ENCODE results near the gene TFEB.

The TFEB gene

GRCh38 chr6:41685641-41686380 lies 49.6 kb downstream of the TFEB start:
- DNase-seq (no peak), ATAC-seq (no peak)
- Mint-ChIP-seq H3K27me3 (no peaks in the 10 kb centered on the region), H3K4me3 (no peak overlapping the region), H3K27ac (no peak overlapping the region), H3K4me1 (peaks cover 28% of the 10 kb centered on the region), H3K9me3 (no peaks in the 10 kb centered on the region)

DNA sequence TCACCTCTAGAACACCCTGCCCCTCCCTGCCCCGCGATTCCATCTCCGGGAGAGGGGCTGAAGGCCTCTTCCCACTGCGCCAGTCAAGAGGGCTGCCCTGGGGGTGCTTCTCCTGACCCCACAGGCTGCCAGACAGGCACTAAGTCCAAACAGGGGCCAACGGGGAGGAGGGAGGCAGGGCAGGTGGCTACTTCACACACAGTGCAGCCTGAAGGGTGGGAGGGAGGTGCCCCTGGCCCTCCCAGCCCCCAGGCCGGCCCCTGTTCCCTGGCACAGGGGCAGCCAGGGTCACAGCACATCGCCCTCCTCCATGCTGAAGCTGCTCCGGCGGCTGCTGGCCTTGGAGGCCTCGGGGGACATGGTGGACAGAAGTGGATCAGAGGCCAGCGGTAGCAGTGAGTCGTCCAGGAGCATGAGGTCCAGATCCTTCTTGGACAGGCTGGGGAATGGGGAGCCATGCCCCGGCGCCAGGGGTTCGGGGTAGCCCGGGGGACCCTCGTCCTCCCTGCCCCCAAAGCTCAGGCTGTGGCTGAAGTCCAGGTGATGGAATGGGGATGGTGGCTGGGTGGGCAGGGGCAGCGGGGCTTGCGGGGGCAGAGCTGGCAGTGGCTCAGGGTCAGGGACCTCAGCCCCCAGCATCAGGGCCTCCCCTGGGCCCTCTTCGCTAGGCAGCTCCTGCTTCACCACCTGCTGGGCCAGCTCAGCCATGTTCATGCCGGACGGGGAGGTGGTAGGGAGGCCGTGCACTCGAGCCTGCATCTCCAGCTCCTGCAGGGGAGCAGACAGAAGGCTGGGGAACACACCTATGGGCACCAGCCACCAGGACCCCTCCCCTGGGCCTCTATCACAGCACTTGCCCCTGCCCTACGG lies 50.9 kb downstream of the TFEB start:
- no peak overlapping the region for H3K27ac Mint-ChIP-seq

DNA sequence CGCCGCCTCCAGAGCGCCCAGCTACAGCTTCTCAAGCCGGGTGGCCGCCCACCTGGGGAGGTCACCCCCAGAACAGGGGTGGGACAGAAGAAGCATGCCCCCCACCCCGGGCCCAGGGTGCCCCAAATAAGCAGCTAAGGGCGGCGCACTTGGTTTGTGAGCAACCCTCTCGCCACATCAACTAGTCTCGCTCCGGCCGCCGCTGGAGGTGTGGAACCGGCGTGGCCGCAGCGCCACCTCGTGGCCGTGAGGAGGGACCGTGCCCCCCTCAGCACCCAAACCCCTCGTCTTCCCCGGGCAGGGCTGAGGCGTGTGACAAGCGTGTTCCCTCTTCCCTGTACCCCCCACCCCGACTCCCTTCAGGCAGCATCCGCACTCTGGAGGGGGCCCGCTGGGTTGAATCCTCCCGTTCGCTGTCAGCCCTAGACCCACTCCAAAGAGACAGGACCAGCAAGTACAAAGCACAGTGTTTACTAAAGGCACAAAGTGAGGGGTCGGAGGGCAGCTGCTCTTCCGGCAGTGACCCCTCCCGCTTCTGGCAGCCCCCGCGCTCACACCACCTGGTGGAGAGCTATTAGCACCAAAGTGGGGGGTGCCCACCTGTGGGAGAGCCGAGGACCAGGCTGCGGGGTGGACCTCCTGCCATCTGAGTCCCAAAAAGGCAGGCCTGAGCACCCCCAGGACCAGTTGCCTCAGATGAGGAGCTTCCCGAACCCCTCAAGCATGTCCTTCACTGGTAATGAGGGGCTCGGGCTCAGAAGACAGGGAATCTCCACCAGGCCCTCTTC lies 51.7 kb downstream of the TFEB start:
- Mint-ChIP-seq H3K4me1 (peaks cover 18% of the 10 kb centered on the region), H3K27ac (peak overlapping the region; percentile 83 to 92), H3K27me3 (no peaks in the 10 kb centered on the region), H3K9me3 (no peaks in the 10 kb centered on the region), H3K4me3 (peak overlapping the region; percentile 66 to 87)
- ATAC-seq = peak; percentile 91
- DNase-seq = peak; percentile 80 to 83

More for the DNA sequence above, 50.9 kb downstream of the TFEB start:
- Mint-ChIP-seq H3K27me3 (no peaks in the 10 kb centered on the region), H3K9me3 (no peaks in the 10 kb centered on the region), H3K4me1 (peaks cover 26% of the 10 kb centered on the region), H3K4me3 (no peak overlapping the region)
- ATAC-seq = no peak
- DNase-seq = no peak

- peak overlapping the region; percentile 83 to 92 for H3K27ac Mint-ChIP-seq
- ATAC-seq (peak; percentile 19), DNase-seq (no peak)
- H3K4me1 Mint-ChIP-seq = peaks cover 18% of the 10 kb centered on the region
- no peaks in the 10 kb centered on the region for H3K9me3 Mint-ChIP-seq
- H3K4me3 Mint-ChIP-seq = peak overlapping the region; percentile 66 to 87
- no peaks in the 10 kb centered on the region for H3K27me3 Mint-ChIP-seq
Measured at GRCh38 chr6:41683273-41683522, 52.2 kb downstream of the TFEB start.

- Mint-ChIP-seq H3K9me3 (no peaks in the 10 kb centered on the region), H3K27me3 (no peaks in the 10 kb centered on the region), H3K27ac (peak overlapping the region in 1 of 2 donors; percentile 92), H3K4me1 (peaks cover 18% of the 10 kb centered on the region), H3K4me3 (peak overlapping the region; percentile 66 to 87)
- ATAC-seq (no peak), DNase-seq (no peak)
Measured at GRCh38 chr6:41682497-41683272, 52.7 kb downstream of the TFEB start.

DNA sequence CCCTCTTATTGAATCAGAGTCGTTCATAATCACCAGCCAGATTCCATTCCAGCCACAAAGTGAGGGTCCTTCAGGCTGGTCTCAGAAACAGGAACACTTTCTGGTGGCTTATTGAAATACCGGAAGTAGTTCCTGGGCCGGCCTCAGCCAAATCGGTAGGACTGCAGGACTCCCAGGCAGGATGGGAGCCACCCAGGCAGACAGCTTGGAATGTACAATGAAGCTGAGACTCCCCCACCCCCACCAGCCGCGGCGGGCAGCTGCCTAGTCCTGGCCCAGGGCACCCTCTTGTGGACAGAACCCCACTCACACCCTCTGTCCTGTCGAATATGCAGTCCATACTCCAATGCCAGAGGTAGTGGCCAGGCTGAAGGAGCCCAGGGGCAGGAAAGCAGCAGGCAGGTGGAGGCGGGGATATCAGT lies 53.3 kb downstream of the TFEB start:
- H3K27me3 Mint-ChIP-seq = no peaks in the 10 kb centered on the region
- H3K4me3 Mint-ChIP-seq = peak overlapping the region; percentile 35 to 36
- H3K4me1 Mint-ChIP-seq = peaks cover 18% of the 10 kb centered on the region
- DNase-seq (peak; percentile 73 to 76), ATAC-seq (peak; percentile 73)
- no peaks in the 10 kb centered on the region for H3K9me3 Mint-ChIP-seq
- H3K27ac Mint-ChIP-seq = no peak overlapping the region

DNA sequence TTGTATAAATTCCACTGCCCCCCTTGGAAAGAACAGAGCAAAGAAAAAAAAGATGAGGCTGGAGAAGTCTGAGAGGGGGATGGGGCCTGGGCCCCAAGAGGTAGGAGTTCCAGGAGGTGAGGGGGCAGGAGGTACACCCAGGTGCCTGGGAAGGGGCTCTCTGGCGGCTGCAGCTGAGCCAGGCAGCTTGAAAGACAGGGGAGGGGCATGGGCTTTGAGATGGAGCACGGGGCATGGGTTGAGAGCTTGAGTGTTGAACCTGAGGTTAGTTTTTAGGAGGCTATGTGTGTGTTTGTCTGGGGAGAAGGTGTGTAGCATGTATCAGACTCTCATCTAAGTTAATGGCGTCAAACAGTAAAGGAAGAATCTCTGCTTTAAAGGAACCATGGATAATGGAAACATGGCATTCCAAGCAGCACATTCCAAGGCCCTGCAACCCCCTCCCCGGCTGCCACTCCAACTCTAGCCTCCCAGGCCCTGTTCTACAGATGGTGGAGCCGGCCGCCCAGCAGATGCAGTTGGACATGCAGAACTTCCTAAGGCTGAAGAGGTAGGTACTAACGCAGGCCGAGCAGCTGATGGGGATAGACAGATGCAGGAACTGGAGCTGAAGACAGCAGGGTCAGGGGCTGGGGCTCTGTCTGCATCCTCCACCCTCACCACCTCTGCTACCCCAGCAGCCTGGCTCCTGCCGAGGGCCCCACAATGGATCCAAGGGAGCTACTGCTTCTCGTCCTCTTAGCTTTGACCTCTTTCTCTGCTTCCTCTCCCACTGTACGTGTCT lies 55.0 kb downstream of the TFEB start:
- Mint-ChIP-seq H3K27me3 (no peaks in the 10 kb centered on the region), H3K4me1 (peaks cover 18% of the 10 kb centered on the region), H3K4me3 (no peak overlapping the region), H3K27ac (no peak overlapping the region), H3K9me3 (no peaks in the 10 kb centered on the region)
- DNase-seq = no peak
- no peak for ATAC-seq

DNA sequence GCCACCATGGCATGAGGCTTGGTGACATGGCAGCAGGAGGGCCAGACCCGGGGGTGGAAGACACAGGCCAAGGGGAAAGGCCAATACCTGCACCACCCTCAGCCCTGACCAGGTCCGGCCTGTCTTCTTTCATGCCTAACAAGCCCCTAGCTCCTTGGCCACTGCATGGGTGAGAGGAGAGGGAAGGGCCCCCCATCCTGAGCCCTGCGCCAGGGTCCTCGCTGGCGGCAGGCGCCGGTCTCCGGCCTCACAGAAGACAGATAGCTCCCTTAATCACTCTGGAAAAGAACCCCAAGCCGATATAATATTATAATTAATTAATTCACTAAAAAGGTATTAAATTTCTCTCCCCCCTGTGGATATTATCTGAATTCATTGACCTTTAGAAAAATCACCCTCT lies 55.7 kb downstream of the TFEB start:
- Mint-ChIP-seq H3K9me3 (no peaks in the 10 kb centered on the region), H3K27me3 (peaks cover 2% of the 10 kb centered on the region), H3K4me1 (peaks cover 18% of the 10 kb centered on the region), H3K27ac (no peak overlapping the region), H3K4me3 (no peak overlapping the region)
- DNase-seq = no peak
- no peak for ATAC-seq

DNA sequence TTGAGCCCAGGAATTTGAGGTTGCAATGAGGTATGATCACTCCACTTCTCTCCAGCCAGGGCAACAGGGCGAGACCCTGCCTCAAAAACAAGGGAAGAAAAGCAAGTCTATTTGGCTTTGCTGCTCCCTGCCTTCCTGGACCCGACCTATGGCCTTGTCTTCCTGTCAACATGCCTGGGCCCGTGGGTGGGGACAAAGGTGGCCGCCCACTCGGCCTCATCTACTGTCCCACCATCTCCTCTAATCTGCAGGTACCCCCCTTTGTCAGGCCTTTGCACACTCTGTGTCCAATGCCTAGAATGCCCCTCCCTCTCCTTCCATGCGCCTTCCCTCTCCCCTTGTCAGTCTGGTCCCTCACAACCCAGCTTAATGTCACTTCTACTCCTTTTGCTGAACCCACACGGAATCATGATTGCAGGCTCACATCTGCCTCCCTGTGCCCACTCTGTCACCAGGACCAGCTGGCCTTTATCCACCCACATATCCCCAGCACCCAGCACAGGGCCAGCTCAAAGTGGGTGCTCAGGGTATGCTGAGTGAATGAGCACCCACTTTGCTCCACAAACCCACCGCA lies 56.8 kb downstream of the TFEB start:
- DNase-seq (no peak), ATAC-seq (no peak)
- Mint-ChIP-seq H3K27me3 (peaks cover 10% of the 10 kb centered on the region), H3K4me1 (peaks cover 14% of the 10 kb centered on the region), H3K27ac (no peak overlapping the region), H3K4me3 (no peak overlapping the region), H3K9me3 (no peaks in the 10 kb centered on the region)

GRCh38 chr6:41677124-41677921 lies 58.1 kb downstream of the TFEB start:
- ATAC-seq (no peak), DNase-seq (no peak)
- peaks cover 12% of the 10 kb centered on the region for H3K27me3 Mint-ChIP-seq

DNA sequence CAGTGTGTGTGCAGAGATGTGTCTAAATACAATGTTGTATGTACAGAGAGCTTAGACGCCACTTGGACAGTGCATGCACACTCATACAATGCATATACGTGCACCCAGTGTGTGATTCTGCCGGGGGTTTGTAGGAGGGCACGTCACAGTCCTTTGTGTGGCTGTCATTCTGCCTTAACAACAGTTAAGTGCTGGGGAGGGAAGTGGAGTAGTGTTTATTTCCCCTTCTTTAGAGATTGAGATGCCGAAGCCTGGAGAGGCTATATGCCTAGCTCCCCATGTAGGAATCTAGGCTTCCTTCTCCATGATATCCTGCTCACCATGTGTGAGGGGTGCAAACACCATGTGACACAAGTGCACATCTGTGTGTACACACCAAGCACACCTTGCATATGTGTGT lies 59.0 kb downstream of the TFEB start:
- Mint-ChIP-seq H3K4me3 (no peak overlapping the region), H3K9me3 (no peaks in the 10 kb centered on the region), H3K27me3 (peaks cover 20% of the 10 kb centered on the region), H3K4me1 (no peaks in the 10 kb centered on the region), H3K27ac (no peak overlapping the region)
- DNase-seq = no peak
- no peak for ATAC-seq

More at GRCh38 chr6:41677124-41677921, 58.1 kb downstream of the TFEB start:
- Mint-ChIP-seq H3K4me1 (peaks cover 1% of the 10 kb centered on the region), H3K27ac (no peak overlapping the region), H3K4me3 (no peak overlapping the region), H3K9me3 (no peaks in the 10 kb centered on the region)

GRCh38 chr6:41675992-41676391 lies 59.4 kb downstream of the TFEB start:
- H3K4me3 Mint-ChIP-seq = no peak overlapping the region
- H3K27ac Mint-ChIP-seq = peak overlapping the region in 1 of 2 donors; percentile 26
- ATAC-seq (no peak), DNase-seq (no peak)
- H3K9me3 Mint-ChIP-seq = no peaks in the 10 kb centered on the region
- H3K4me1 Mint-ChIP-seq = no peaks in the 10 kb centered on the region
- H3K27me3 Mint-ChIP-seq = peaks cover 22% of the 10 kb centered on the region

GRCh38 chr6:41675176-41675775 lies 60.1 kb downstream of the TFEB start:
- Mint-ChIP-seq H3K27ac (no peak overlapping the region), H3K4me3 (no peak overlapping the region), H3K27me3 (peaks cover 30% of the 10 kb centered on the region), H3K4me1 (no peaks in the 10 kb centered on the region), H3K9me3 (no peaks in the 10 kb centered on the region)
- DNase-seq = no peak
- no peak for ATAC-seq

Measured in stimulated activated naive CD8-positive, alpha-beta T cell treated with anti-CD3 and anti-CD28 coated beads, Interleukin-15, amount 100 ng/mL, for 72 hours (primary cell).